VCaP (cell line): ENCODE results near the gene PDE10A.

Source experiments
- H3K27ac ChIP-seq: fragments of 450-650 bp; 2 replicates; pipeline ENCODE4 v1.5.1; 2017
- CTCF ChIP-seq: fragments of 450-650 bp; conservative IDR thresholded peaks from 2 replicates; pipeline ENCODE4 v1.5.1; 2017; ENCODE audit warnings: mild to moderate bottlenecking, moderate library complexity

PDE10A gene

DNA sequence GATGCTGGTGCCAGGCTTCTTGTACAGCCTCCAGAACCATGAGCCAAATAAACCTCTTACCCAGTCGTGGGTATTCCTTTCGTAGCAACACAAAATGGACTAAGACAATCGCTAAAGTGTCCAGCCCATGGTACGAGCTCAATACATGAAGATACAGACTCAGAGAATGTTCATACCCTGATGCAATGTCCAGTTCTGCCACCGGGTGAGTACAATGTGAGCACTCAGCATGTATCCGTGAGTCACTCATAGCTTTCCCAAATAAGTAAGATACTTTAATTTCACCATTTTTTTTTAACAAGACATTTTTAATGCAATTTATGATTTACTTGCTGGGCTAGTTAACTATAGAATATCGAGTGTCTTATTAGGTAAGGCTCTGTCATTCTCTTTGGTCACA is 26.7 kb upstream of the PDE10A start:
- no peak overlapping the region for H3K27ac ChIP-seq
- 0 out of 2 replicates have a peak, but pooled peaks have one; percentile 21 for TF ChIP-seq CTCF

DNA sequence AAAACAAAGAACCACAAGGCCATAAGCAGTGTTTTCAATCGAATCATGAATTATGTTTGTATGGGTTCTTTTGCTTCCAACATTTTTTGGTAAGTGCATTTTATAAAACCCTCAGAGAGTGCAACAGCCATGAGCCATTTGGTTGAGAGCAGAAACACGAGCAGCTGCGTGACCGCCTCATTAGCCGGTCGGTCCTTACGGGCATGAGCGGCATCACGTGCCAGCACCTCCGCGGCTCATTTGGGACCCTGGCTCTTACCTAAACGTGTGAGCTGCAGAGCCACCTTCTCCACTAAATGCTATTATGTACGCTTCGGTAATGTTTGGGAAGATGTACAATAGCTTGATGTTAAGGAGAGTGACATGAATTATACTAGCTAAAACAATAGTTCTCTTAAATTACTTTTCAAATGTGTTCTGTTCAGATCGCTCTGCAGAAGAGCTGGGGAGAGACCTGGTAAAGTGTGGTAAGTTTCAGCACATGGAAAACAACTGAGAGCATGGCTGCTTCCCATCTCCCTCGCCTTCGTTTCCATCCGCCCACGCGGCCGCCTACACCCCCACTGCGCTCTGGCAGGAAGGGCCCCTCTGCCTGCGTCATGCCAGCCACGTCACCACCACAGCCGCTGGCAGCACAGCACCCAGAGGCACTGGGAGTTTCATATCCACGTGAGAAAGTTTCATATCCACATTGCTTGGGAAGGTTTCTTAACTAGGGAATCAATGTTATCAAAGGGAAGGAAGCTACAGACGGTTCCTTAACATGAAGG is 23.7 kb upstream of the PDE10A start:
- no peak for TF ChIP-seq CTCF
- H3K27ac ChIP-seq, result no peak overlapping the region

DNA sequence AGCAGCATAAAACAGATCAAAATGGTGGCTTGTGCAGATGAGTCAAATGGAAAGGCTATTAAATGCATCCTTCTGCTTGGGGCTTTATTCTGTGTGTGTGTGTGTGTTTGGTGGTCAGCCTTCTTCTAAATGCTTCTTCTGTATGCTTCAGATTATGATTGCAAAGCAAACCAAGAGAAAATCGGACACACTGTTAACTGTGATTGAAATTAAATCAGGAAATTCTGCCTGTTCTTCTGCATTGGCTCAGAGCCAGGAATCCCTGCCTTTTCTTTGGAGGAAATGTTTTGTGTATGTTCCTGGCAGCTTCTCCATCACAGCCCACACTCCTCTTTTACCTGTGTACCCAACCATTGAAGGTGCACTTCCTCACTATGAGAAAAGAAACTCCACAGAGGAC is 22.3 kb upstream of the PDE10A start:
- no peak for TF ChIP-seq CTCF
- H3K27ac ChIP-seq, result no peak overlapping the region

GRCh38 chr6:165684333-165684732 is 21.3 kb upstream of the PDE10A start:
- no peak for TF ChIP-seq CTCF
- H3K27ac ChIP-seq, result no peak overlapping the region

DNA sequence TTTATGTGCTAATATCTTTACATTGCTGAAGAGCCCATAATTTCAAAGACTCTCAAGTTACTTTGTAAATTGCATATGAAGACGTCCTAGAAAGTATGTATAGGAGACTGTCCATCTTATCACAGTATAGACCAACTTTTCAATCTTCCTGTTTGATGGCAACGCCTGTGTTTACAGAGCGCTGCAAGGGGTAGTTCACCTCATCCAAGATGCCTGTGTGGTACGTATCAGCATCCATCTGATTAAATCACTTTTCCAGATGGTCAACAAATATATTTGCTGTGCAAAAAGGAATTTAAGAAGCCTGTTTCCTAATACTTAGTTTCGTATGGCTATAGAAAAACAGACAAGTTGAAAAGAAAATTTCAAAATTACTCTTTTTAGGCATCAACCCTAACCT is 17.9 kb upstream of the PDE10A start:
- TF ChIP-seq CTCF, result no peak
- H3K27ac ChIP-seq, result no peak overlapping the region

- no peak for TF ChIP-seq CTCF
- no peak overlapping the region for H3K27ac ChIP-seq
Observed at GRCh38 chr6:165679326-165679725, 16.3 kb upstream of the PDE10A start.

GRCh38 chr6:165678904-165679303 is 15.9 kb upstream of the PDE10A start:
- no peak for TF ChIP-seq CTCF
- H3K27ac ChIP-seq, result no peak overlapping the region
